ENCODE results near the gene SHOC1.

The SHOC1 gene
- 0 reads per million in 3 donors for total RNA-seq

- no peak within 1 kb of the TSS for H3K4me3 ChIP-seq (ENCODE audit: insufficient read depth, low read depth, low read length, poor library complexity, severe bottlenecking)
- H3K27ac ChIP-seq (ENCODE audit: insufficient read depth, low read length, poor library complexity, severe bottlenecking), result no peak within 1 kb of the TSS
- no peaks in the 10 kb centered on the region for H3K4me1 ChIP-seq (ENCODE audit: control insufficient read depth, insufficient read depth, low read length, poor library complexity, severe bottlenecking)
- H3K27me3 ChIP-seq (replicated peaks; ENCODE audit: control insufficient read depth, insufficient read depth, low read length, poor library complexity, severe bottlenecking), result no peaks in the 10 kb centered on the region
- no peaks in the 10 kb centered on the region for H3K36me3 ChIP-seq (ENCODE audit: control insufficient read depth, insufficient read depth, low read length)
- DNase-seq, result no peak
- no peaks in the 10 kb centered on the region for H3K9me3 ChIP-seq (ENCODE audit: control insufficient read depth, low read length)
These were observed at the start of gene SHOC1 for GRCh38 chr9:111794835-111795556. TSS of gene SHOC1 (minus strand) at chr9:111794937. CDS start at chr9:111791418, 3,519 bp downstream.

DNA sequence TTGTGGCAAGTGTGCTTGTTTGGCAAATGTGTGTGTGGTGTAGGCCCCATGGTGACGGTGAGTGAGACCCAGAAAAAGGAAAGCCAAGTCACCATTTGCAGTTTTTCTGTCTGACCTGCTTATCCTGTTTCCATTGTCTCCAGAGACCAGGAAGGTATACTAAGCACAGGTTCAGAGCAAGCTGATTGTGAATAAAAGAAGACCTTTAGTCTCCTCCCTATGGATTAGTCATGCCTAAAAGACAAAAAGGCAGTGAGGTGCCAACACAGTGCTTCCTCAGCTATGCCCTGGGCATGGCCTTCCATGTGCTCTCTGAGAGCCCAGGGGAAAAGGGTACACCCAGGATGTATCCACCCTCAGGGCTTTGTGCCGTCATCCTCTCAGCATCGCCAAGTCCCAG lies 49.2 kb upstream of the SHOC1 start:
- H3K36me3 ChIP-seq (ENCODE audit: control insufficient read depth, insufficient read depth, low read length), result no peaks in the 10 kb centered on the region
- no peak overlapping the region for H3K27ac ChIP-seq (ENCODE audit: insufficient read depth, low read length, poor library complexity, severe bottlenecking)
- DNase-seq, result no peak
- H3K27me3 ChIP-seq (replicated peaks; ENCODE audit: control insufficient read depth, insufficient read depth, low read length, poor library complexity, severe bottlenecking), result no peaks in the 10 kb centered on the region
- no peaks in the 10 kb centered on the region for H3K9me3 ChIP-seq (ENCODE audit: control insufficient read depth, low read length)
- H3K4me1 ChIP-seq (ENCODE audit: control insufficient read depth, insufficient read depth, low read length, poor library complexity, severe bottlenecking), result no peaks in the 10 kb centered on the region
- H3K4me3 ChIP-seq (ENCODE audit: insufficient read depth, low read depth, low read length, poor library complexity, severe bottlenecking), result no peak overlapping the region

GRCh38 chr9:111842313-111842712 lies 47.6 kb upstream of the SHOC1 start:
- no peak for DNase-seq
- Histone ChIP-seq H3K9me3 (ENCODE audit: control insufficient read depth, low read length) (no peaks in the 10 kb centered on the region), H3K27ac (ENCODE audit: insufficient read depth, low read length, poor library complexity, severe bottlenecking) (no peak overlapping the region), H3K4me1 (ENCODE audit: control insufficient read depth, insufficient read depth, low read length, poor library complexity, severe bottlenecking) (no peaks in the 10 kb centered on the region), H3K36me3 (ENCODE audit: control insufficient read depth, insufficient read depth, low read length) (no peaks in the 10 kb centered on the region), H3K27me3 (replicated peaks; ENCODE audit: control insufficient read depth, insufficient read depth, low read length, poor library complexity, severe bottlenecking) (no peaks in the 10 kb centered on the region), H3K4me3 (ENCODE audit: insufficient read depth, low read depth, low read length, poor library complexity, severe bottlenecking) (no peak overlapping the region)

- no peak for DNase-seq
- H3K36me3 ChIP-seq (ENCODE audit: control insufficient read depth, insufficient read depth, low read length), result no peaks in the 10 kb centered on the region
- H3K4me3 ChIP-seq (ENCODE audit: insufficient read depth, low read depth, low read length, poor library complexity, severe bottlenecking), result no peak overlapping the region
- no peaks in the 10 kb centered on the region for H3K4me1 ChIP-seq (ENCODE audit: control insufficient read depth, insufficient read depth, low read length, poor library complexity, severe bottlenecking)
- no peaks in the 10 kb centered on the region for H3K27me3 ChIP-seq (replicated peaks; ENCODE audit: control insufficient read depth, insufficient read depth, low read length, poor library complexity, severe bottlenecking)
- H3K27ac ChIP-seq (ENCODE audit: insufficient read depth, low read length, poor library complexity, severe bottlenecking), result no peak overlapping the region
- no peaks in the 10 kb centered on the region for H3K9me3 ChIP-seq (ENCODE audit: control insufficient read depth, low read length)
These were observed 45.7 kb upstream of the SHOC1 start for GRCh38 chr9:111840442-111840841.

GRCh38 chr9:111839987-111840386 lies 45.2 kb upstream of the SHOC1 start:
- no peaks in the 10 kb centered on the region for H3K36me3 ChIP-seq (ENCODE audit: control insufficient read depth, insufficient read depth, low read length)
- no peak for DNase-seq
- no peak overlapping the region for H3K27ac ChIP-seq (ENCODE audit: insufficient read depth, low read length, poor library complexity, severe bottlenecking)
- no peaks in the 10 kb centered on the region for H3K27me3 ChIP-seq (replicated peaks; ENCODE audit: control insufficient read depth, insufficient read depth, low read length, poor library complexity, severe bottlenecking)
- H3K9me3 ChIP-seq (ENCODE audit: control insufficient read depth, low read length), result no peaks in the 10 kb centered on the region
- H3K4me1 ChIP-seq (ENCODE audit: control insufficient read depth, insufficient read depth, low read length, poor library complexity, severe bottlenecking), result no peaks in the 10 kb centered on the region
- no peak overlapping the region for H3K4me3 ChIP-seq (ENCODE audit: insufficient read depth, low read depth, low read length, poor library complexity, severe bottlenecking)

- Histone ChIP-seq H3K4me3 (ENCODE audit: insufficient read depth, low read depth, low read length, poor library complexity, severe bottlenecking) (no peak overlapping the region), H3K9me3 (ENCODE audit: control insufficient read depth, low read length) (no peaks in the 10 kb centered on the region), H3K4me1 (ENCODE audit: control insufficient read depth, insufficient read depth, low read length, poor library complexity, severe bottlenecking) (no peaks in the 10 kb centered on the region), H3K27me3 (replicated peaks; ENCODE audit: control insufficient read depth, insufficient read depth, low read length, poor library complexity, severe bottlenecking) (no peaks in the 10 kb centered on the region), H3K27ac (ENCODE audit: insufficient read depth, low read length, poor library complexity, severe bottlenecking) (no peak overlapping the region), H3K36me3 (ENCODE audit: control insufficient read depth, insufficient read depth, low read length) (no peaks in the 10 kb centered on the region)
- DNase-seq, result no peak
These were observed 44.6 kb upstream of the SHOC1 start for GRCh38 chr9:111839387-111839786.

GRCh38 chr9:111838439-111838838 lies 43.7 kb upstream of the SHOC1 start:
- H3K27ac ChIP-seq (ENCODE audit: insufficient read depth, low read length, poor library complexity, severe bottlenecking), result no peak overlapping the region
- H3K36me3 ChIP-seq (ENCODE audit: control insufficient read depth, insufficient read depth, low read length), result no peaks in the 10 kb centered on the region
- no peak overlapping the region for H3K4me3 ChIP-seq (ENCODE audit: insufficient read depth, low read depth, low read length, poor library complexity, severe bottlenecking)
- H3K9me3 ChIP-seq (ENCODE audit: control insufficient read depth, low read length), result no peaks in the 10 kb centered on the region
- no peaks in the 10 kb centered on the region for H3K4me1 ChIP-seq (ENCODE audit: control insufficient read depth, insufficient read depth, low read length, poor library complexity, severe bottlenecking)
- DNase-seq, result no peak
- no peaks in the 10 kb centered on the region for H3K27me3 ChIP-seq (replicated peaks; ENCODE audit: control insufficient read depth, insufficient read depth, low read length, poor library complexity, severe bottlenecking)

DNA sequence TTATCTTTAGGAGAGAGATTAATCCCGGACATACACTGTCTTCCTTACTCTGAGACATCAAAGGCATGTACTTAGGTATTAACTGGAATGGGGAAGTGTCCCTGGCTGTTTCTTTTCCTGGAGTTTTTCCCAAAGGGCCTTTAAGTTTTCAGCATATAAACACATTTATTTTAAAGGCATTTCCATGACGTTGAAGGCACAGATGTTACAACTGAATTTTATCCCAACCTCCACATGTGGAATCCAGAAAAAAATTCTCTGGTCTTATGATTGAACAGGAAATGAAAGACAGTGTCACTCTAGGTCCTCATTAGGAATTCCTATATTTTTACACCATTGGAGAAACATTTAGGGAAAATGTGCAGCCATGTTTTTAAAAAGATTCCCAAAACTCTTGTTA lies 41.6 kb upstream of the SHOC1 start:
- H3K9me3 ChIP-seq (ENCODE audit: control insufficient read depth, low read length), result no peaks in the 10 kb centered on the region
- DNase-seq, result no peak
- no peak overlapping the region for H3K27ac ChIP-seq (ENCODE audit: insufficient read depth, low read length, poor library complexity, severe bottlenecking)
- H3K4me3 ChIP-seq (ENCODE audit: insufficient read depth, low read depth, low read length, poor library complexity, severe bottlenecking), result no peak overlapping the region
- H3K27me3 ChIP-seq (replicated peaks; ENCODE audit: control insufficient read depth, insufficient read depth, low read length, poor library complexity, severe bottlenecking), result no peaks in the 10 kb centered on the region
- no peaks in the 10 kb centered on the region for H3K36me3 ChIP-seq (ENCODE audit: control insufficient read depth, insufficient read depth, low read length)
- H3K4me1 ChIP-seq (ENCODE audit: control insufficient read depth, insufficient read depth, low read length, poor library complexity, severe bottlenecking), result no peaks in the 10 kb centered on the region

DNA sequence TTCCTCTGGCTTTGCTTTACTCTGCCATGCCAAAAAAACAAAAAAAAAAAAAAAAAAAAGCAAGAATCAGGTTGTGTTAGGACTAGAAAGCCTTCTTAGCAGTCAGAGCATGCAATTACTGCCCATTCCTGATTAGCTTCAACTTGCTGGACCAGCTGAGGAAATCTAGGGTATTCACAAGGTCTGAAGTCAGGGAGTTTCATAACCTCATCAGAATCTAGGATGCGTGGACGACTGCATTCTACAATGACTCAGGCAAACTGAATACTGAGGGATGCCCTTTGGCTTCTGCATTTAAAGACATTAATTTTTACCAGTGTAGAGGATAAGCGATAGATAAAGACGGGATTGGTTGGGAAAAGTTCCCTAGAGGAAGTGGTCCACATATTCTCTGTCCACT lies 39.2 kb upstream of the SHOC1 start:
- H3K4me3 ChIP-seq (ENCODE audit: insufficient read depth, low read depth, low read length, poor library complexity, severe bottlenecking), result no peak overlapping the region
- no peaks in the 10 kb centered on the region for H3K9me3 ChIP-seq (ENCODE audit: control insufficient read depth, low read length)
- DNase-seq, result no peak
- H3K27ac ChIP-seq (ENCODE audit: insufficient read depth, low read length, poor library complexity, severe bottlenecking), result no peak overlapping the region
- no peaks in the 10 kb centered on the region for H3K4me1 ChIP-seq (ENCODE audit: control insufficient read depth, insufficient read depth, low read length, poor library complexity, severe bottlenecking)
- no peaks in the 10 kb centered on the region for H3K27me3 ChIP-seq (replicated peaks; ENCODE audit: control insufficient read depth, insufficient read depth, low read length, poor library complexity, severe bottlenecking)
- H3K36me3 ChIP-seq (ENCODE audit: control insufficient read depth, insufficient read depth, low read length), result no peaks in the 10 kb centered on the region

GRCh38 chr9:111832449-111832848 lies 37.7 kb upstream of the SHOC1 start:
- Histone ChIP-seq H3K4me3 (ENCODE audit: insufficient read depth, low read depth, low read length, poor library complexity, severe bottlenecking) (no peak overlapping the region), H3K27me3 (replicated peaks; ENCODE audit: control insufficient read depth, insufficient read depth, low read length, poor library complexity, severe bottlenecking) (no peaks in the 10 kb centered on the region), H3K4me1 (ENCODE audit: control insufficient read depth, insufficient read depth, low read length, poor library complexity, severe bottlenecking) (no peaks in the 10 kb centered on the region), H3K27ac (ENCODE audit: insufficient read depth, low read length, poor library complexity, severe bottlenecking) (no peak overlapping the region), H3K36me3 (ENCODE audit: control insufficient read depth, insufficient read depth, low read length) (no peaks in the 10 kb centered on the region), H3K9me3 (ENCODE audit: control insufficient read depth, low read length) (no peaks in the 10 kb centered on the region)
- no peak for DNase-seq
